ENCODE data around the gene DDRGK1. TPM values are rescaled to one million over a fixed set of nuclear protein-coding genes. Genes with fewer than 3 reads are reported as not detected.
"Not testable (repeated sequence)": the region's sequence is repeated elsewhere in the genome, so short reads cannot be mapped to it uniquely, and the experiment has no call there.

Gene DDRGK1
- total RNA-seq, 1 experiment from 2014 or later, result 37.1 TPM

DNA sequence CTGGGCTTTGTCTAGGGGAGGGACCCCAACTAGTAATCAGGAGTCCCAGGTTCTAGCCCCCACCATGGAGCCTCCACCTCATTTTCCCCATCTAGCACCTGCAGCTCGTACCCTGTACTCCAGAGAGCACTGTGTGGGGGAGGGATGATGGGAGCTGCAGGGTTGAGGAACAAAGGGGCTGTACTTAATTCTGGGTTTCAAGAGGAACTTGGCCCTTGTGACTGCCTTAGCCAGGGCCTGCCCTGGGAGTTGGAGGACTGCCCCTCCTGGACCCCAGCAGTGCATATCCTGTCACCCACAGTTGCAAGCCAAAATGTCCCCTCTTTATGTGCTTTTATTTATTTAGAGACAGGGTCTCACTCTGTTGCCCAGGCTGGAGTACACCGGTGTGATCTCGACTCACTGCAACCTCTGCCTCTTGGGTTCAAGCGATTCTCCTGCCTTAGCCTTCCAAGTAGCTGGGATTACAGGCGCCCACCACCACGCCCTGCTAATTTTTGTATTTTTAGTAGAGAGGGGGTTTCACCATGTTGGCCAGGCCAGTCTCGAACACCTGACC is 11.0 kb upstream of the DDRGK1 start:
- DNase-seq (ENCODE audit: low spot score), result not testable (repeated sequence)

DNA sequence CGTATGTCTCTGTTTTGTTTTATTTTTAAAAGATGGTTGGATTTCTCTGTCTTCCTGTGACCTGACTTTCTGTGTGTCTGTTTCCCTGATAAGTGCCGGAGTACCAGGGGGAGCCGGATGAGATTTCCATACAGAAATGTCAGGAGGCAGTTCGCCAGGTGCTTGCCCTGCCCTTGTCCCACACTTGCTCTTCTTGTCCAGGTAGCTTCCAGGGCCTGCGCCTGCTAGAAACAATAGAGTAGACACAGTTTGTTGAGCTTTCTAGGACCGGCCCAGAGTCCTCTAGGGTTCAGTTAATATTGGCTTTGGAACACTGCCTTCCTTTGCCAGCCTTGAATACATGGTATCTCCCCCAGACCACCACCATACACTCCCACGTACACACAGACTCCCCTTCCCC is 8.7 kb upstream of the DDRGK1 start:
- DNase-seq (ENCODE audit: low spot score), result no peak

DNA sequence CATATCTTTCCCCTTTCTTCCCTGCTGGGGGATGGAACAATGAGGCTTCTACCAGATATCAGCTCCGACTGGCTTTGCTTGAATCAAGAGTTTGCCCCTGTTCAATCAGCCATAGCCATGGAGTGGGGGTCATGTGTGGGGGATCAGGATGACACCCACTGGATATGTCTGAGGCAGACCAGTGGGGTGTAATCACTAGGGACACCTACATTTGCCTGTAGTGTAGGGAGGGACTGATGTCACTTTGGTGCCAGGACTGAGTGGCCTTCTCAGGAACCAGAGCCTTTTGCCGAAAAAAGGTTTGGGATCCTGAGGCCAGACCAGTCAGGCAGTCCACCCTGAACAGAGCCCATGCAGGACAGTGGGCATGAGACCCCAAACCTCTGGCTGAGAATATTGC is 5.9 kb upstream of the DDRGK1 start:
- DNase-seq (ENCODE audit: low spot score), result no peak

DNA sequence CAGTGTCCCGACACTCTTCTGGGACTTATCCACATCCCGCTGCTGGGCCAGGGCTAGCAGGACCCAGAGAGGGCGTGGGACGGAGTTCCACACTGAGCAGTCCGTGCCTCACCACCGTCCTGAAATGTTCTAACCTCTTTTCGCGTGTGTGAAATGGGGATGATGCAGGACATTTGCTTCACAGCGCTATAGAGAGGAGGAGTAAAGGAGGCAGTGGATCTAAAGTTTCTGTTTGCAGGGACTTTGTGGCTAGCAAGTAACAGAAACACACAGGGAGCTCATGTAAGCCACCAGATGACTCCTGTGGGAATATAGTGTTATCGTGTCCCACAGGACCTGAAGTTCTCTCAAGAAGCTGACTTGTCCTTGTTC is 5.5 kb upstream of the DDRGK1 start:
- no peak for DNase-seq (ENCODE audit: low spot score)

DNA sequence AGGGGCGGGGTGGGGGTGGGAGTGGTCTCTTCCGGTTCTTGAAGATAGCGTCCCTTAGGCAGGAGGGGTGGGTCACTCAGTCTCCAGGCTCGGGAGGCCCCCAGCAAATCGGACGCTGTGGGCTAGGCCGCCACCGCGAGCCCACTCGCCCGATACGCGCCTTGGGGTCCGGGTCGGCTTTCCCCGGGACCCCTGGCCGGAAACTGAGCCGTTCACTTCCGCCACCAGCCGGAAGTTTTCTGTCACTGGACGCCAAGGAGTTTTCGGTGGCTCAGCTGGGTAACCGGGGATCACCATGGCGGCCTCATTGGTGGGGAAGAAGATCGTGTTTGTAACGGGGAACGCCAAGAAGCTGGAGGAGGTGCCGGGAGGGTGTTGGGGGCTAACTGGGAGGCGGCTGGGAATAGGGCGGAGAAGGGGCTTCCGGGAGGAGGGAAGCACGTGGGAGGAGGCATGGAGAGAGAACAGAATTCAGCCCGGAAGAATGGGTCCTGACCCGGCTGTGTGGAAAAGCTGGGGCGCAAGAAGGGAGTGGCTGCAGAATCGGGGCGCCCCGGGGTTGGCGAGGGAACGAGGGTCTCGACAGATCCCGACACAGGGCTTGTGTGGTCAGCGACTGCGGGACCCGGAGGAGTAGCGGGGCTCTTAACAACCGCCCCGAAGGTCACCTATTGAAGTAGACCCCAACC is 4.9 kb upstream of the DDRGK1 start, which contains the start of gene ITPA:
ITPA (plus strand) TSS at position 242 of the 689 bp plus-strand sequence; CDS start at position 296, 54 bp downstream.
- DNase-seq (ENCODE audit: low spot score), result no peak

DNA sequence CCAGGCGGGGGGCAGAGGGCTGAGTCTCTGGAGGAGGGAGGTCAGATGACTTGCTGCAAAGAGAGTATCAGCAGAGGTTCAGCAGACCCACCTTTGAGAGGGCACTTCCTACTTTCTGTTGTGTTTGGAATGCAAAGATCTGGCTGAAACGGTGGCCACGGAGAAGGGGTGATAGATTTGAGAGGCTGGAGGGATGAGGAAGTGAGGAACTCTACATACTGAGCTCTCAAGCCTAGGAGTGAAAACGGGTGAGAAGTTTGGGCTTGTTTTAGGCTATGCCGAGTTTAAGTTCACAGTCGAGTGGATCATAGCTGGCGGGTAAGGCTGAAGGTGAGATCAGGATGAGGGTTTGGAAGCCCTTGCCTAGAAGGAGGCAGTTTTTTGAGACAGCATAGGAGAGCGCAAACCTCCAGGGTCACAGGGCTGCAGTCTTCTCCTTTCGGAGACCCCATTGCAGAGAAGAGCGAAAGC is 4.3 kb upstream of the DDRGK1 start:
- DNase-seq (ENCODE audit: low spot score), result no peak

DNA sequence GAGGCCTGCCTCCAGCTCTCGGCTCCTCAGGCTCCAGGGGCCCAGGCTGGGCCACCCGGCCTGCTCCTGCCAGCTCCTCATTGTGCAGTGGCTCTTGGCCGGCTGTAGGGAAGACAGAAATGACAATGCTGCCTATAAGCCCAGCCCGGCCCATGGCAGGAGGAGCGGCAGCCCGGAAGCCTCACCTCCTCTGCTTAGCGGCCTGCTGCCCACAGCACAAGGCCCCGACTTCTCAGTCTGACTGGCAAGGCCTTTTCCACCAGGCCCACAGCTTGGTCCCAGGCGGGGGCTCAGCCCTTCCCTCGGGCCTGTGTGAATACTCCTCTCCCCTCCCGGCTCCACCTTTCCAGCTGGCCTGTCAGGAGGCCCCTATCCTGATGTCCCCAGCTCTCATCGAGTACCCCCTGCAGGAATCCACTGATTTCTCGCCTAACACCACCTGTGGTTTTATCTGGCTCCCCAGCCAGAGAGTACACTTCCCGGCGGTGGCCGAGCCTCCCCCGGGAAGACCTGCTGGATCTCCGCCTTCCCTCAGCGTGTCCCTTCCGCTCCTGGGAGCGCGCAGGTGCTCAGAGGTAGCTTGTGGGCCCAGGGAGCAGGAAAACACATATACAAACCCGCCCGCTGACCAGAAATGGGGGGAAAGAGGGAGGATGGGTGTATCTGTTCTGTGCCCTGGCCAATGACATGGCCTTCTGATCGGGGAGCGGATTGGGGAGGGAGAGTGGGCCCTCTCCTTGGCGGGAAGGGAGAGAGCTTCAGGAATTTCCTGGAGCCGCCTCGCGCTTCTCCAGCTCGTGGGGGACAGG is 963 bp downstream of the DDRGK1 start:
- DNase-seq (ENCODE audit: low spot score), result no peak

DNA sequence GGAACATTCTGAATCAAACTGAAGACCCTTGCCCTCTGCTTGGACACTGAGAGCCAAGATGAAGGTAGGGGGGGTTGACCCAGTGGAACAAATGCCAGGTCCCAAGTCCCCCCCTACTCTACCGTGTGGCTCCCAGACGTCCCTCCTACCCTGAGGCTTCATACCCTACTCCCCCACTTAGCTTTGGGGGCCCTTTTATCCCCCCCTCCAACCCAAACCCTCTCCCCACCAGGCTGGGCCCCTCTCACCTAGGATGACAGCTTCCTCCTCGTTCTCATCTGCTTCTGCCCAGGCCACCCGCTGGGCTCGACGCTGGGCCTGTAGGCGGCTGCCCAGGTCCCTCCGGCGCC is 1.5 kb downstream of the DDRGK1 start:
- DNase-seq (ENCODE audit: low spot score), result no peak

DNA sequence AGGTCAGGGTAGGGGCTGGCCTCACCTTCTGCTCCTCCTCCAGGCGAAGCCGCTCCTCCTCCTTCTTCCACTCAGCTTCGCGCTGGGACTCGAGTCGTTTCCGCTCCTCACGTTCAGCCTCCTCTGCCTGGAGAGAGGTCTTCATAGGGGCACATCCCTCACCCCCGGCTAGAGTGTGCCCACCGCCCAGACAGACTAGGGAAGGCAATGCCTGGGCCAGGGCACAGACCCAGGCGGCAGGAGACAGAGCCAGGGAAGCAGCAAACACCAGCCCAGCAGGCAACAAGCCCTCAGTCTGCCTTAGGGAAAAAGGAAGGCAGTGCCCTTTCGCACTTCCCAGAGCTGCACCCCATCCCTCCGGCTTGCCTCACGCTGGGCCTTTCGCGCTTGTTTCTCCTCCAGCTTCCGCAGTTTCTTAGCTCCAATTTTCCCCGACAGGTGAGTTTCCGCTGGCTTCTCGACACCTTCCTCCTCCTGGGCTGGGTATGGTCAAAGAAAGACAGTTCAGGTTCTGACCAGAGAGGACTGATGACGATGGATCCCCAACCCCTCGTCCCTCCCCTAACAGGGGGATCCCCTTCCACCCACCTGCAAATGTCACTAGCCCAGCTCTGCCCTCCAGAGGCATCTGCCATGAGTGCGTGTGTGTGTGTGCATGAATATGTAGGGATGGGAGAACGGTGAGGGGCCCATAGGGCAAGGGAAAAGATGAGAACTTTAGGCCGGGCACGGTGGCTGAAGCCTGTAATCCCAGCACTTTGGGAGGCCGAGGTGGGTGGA is 4.3 kb downstream of the DDRGK1 start:
- no peak for DNase-seq (ENCODE audit: low spot score)

DNA sequence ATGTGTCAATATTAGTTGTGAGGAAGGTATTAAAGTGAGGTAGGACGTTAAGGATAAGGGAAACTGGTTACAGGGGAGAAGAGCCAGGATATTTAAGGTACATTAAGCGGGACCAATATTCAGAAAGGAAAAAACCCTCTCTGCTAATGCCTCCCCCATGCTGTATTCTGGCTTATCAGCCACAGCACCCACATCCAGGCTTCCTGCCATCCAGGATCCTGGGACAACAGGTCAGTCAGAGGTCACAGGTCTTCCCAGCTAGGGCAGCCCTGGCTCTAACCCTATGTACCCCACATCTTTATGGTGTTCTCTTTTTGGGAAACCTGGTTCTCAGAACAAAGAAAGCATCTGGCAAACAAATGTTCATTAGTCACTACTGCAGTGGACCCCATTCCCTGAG is 5.3 kb downstream of the DDRGK1 start:
- no peak for DNase-seq (ENCODE audit: low spot score)

DNA sequence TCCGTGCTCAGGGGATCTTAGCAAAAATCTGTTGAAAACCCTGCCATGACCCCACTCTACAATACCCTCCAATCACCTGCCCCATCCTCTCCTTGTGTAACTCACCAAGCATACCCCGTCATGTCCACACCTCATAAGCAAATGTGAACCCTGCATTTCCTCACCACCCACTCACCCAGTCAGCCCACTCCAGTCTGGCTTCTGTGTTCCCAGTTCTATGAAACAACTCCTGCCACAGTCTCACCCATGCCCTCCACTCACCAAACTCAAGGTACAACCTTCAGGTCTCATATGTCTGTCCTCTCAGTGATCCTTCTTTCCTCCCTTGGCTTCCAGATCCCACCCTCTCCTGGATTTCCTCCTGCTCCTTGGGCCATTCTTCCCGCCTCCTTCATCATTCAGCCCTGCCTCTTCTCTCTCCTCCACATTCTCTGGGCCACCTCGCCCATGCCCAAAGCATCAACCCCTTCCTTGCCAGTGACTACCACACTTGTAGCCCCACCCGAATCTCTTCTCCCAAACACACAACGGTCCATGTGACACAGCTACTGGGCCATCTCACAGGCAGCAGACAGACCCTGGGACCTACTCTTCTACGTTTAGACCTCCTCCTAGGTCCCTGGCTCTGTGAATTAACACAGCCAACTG is 8.8 kb downstream of the DDRGK1 start:
- DNase-seq (ENCODE audit: low spot score), result no peak

DNA sequence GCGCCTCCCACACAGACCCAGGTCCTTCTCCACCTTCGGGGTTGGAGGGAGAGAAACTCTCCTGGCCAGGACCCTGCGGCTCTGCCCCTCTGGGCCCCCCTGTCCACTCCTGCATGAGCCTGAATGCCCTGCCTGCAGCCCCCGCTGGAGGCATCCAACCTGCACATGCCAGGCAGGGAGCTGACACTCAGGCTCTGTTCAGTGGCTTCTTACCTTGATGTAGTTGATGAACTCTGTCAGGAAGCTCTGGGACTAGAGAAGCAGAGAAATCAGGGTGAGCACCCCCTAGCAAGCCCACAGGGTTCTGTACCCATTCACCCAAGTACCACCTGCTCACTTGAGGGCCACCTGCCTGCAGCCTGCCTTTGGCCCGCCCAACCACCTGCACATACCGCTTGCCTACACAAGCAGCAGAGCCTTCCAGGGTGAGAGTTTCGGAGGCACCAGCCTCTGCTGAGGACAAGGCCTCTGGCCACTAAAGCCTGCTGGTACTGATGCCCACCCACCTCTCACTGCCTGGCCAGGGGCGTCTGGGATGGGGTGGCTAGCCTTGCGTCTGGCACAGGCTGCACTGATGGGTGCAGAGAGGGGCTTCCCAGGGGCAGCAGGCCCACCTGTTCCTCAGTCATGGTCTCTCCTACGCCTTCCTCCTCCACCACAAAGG is 9.7 kb downstream of the DDRGK1 start:
- no peak for DNase-seq (ENCODE audit: low spot score)

DNA sequence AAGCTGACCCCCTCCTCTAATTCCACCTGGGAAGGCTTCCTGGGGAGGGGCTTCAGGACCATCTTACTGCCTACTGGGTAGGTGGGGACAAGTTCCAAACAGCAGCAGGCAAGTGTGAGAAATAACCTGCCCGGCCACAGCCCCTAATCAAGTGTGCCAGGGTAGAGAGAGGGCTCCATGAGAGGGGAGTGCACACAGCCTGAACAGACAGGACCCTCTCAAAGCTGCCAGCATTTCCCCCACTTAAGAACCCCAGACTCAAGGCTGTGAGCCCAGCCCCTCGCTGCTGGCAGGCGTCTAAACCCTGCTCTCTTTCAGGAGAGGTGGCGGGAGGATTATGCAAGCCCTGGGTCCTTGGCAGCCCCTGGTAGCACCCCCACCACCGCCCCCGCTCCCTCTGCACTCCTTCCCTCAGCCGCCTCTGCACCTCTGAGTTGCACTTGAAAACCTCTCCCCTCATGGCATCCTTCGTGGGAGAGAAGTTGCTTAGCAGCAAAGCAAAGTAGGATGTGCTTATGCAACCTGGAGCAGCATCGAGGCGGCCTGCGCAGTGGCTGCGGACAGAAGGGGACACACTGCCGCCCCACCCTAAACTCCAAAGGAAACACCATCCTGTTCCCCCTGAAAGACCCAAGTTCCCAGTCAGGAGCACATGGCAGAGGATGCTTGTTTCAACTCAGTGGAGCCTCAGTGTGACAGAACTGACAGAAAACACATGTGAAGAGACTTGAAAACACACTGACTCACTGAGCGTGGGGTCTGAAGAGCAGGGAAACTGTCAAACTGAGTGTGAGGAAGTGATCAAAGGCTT is 10.5 kb downstream of the DDRGK1 start:
- DNase-seq (ENCODE audit: low spot score), result no peak

DNA sequence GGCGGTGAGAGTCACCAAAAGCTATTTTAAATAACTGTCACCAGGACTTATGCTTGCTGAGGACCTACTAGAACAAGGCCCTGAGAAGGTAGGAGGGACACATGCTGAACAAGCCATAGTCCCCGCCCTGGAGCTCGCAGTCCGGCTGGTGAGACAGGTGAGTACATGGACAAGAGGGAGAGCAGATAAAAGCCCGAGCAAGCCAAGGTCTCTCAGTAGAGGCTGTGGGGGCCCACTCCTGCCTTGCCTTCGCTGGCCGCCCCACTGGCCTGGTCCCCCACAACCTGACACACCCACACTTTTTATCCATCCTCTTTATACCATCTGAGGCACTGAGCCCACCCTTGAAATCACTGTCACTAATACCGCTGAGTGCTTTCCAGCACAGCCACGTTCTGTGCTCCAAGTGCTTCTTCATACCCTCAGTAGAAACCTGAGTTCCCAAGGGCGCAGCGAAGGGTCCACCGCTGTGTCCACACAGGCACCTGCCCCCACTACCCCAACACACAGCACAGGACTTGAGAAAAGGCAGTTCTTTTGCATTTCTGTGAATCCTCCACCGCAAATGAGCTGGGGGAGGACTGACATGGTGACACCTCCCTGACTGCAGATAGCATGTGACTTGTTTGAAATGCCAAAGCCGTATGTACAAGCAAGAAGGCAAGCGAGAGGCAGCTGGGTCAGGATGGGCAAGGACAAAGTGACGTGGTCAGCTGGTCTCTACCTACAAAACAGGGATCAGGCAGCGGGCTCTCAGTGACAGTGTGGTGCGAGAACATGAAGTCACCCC is 12.1 kb downstream of the DDRGK1 start:
- DNase-seq (ENCODE audit: low spot score), result no peak

DNA sequence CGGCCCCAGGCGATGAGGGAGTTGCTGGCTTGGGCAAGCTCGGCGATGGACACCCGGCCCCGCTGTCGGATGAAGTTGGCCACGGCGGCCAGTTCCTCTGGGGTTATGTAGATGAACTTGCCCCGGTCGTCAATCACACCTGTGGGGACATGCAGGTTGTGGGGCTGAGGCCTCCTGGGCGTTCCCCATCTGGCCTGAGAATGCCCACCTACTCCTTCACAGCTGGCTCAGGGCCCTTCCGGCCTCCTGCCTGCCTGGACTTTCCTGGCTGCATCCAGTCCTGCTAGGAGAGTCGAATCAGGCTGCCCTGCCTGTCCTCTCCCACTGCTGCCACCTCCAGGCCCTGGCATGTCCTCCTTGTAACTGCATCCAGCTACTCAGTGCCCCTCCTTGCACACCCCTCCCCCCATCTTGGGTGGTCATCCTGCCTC is 13.8 kb downstream of the DDRGK1 start:
- no peak for DNase-seq (ENCODE audit: low spot score)

DNA sequence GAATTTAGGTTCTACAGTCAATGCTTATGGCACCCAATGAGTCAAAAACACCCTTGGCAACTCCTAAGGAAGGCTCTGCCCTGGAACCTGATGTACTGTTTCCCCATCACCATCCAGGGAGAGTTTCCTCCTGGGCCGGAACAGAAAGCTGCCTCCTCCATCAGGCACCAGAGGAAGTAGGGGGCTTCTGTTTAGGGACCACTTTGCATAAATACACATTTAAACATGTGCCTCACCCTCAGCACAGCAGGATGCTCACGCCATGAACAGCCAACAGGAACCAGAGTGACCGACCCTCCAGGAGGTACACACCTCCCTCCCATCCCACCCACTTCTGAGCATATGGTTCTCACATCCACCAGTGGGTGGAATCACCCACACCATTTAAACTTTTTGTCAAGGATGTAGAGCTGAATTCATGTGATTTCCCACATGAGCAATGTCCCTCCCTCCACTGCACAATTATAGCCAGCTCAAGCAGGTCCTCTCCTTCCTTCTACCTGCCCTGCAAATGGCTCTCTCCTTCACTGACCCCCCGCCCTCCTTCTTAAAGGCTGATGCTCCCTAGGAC is 14.8 kb downstream of the DDRGK1 start:
- no peak for DNase-seq (ENCODE audit: low spot score)

DNA sequence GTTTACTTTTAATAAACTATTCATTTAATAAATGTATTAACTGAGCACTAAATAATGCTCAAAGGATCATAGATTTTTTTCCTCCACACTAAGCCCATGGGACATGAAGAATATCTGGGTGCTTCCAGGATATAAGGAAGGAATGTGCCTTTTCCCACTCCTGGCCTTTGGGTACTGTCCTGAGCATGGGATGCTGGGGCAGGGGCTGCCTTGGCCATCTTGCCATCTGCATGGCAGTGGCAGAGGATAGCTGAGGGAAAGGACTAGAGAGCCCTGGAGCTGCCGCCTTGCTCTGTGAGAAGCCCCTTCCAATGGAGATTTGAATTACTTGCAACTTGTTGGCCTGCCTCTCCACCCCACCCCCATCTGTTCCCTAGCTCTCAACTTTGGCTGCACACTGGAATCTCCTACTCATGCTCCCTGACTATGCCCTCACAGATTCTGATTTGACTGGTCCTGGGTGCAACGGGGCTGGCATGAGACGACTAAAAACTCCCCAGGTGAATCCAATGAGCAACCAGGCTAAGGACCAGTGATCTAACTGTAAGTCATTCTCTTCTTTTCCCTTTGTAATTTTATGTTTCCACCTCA is 15.6 kb downstream of the DDRGK1 start:
- no peak for DNase-seq (ENCODE audit: low spot score)

DNA sequence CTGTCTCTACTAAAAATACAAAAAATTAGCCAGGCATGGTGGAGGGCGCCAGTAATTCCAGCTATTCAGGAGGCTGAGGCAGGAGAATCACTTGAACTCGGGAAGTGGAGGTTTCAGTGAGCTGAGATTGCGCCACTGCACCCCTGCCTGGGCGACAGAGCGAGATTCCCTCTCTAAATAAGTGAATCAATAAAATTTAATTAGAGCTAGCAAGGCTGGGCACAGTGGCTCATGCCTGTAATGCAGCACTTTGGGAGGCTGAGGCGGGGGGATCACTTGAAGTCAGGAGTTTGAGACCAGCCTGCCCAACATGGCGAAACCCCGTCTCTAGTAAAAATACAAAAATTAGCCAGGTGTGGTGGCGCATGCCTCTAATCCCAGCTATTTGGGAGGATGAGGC is 16.6 kb downstream of the DDRGK1 start:
- not testable (repeated sequence) for DNase-seq (ENCODE audit: low spot score)

All from H4 (cell line).